SW480 (cell line): ENCODE results near the gene LGALS9B.
"Not testable (repeated sequence)": the region's sequence is repeated elsewhere in the genome, so short reads cannot be mapped to it uniquely, and the experiment has no call there.

Experiments used
- DNase-seq: peaks from one replicate; pipeline ENCODE4 v3.0.0-alpha.2; 2016; ENCODE audit warnings: low spot score

The LGALS9B gene

GRCh38 chr17:20467447-20467846 lies at the start of gene LGALS9B:
Gene LGALS9B, minus strand, starts transcription at chr17:20467539. Its CDS starts 69 bp downstream, at chr17:20467470.
- DNase-seq: not testable (repeated sequence)

DNA sequence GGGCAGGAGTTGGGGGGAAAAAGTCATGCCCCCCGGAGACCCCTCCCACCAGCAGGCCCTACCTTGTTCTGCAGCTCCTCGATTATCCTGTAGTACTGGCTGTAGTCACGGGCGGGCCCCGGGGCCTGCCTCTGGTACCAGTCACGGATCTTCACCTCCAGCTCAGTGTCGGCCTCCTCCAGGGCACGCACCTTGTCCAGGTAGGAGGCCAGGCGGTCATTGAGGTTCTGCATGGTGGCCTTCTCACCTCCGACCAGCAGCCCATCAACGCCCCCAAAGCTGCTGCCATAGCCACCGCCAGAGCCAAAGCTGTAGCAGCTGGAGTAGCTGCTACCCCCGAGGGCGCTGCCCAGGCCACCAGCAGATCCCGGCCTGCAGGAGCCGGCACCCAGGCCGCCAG lies 49.6 kb upstream of the LGALS9B start:
- DNase-seq: not testable (repeated sequence)

GRCh38 chr17:20515099-20515498 lies 47.8 kb upstream of the LGALS9B start:
- DNase-seq: not testable (repeated sequence)

DNA sequence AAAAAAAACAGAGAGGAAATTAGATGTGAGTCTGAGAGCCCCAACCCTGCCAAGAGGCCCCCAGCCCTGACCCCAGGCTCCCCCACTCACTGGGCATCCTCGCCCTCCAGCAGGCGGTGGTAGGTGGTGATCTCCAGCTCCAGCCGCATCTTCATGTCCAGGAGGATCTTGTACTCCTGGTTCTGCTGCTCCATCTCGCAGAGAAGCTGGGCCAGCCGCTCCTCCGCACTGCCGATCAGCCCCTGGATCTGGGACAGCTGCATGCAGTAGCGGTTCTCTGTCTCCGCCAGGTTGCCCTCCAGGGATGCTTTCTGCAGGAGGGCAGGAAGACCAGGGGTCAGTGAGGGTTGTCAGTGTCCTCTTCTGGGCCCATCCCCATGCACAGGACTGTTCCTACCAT lies 46.2 kb upstream of the LGALS9B start:
- DNase-seq: not testable (repeated sequence)

DNA sequence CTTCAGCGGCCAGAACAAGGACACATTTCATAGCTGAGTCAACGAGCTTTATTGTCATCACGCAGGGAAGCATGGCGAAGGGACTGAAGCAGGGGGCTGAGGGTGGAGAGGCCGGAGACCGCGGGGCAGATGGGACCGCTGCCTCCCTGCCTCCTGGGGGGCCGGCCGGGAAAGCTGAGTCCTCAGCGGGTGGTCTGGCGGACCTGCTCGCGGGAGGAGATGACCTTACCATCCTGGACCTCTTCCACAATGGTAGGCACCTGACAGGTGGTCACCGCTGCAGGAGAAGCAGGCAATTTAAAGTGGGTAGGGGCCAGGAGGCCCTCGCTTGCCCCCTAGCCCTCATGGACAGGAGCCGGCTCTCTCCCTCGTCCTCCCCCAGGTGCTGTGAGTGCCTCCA lies 45.0 kb upstream of the LGALS9B start:
- not testable (repeated sequence) for DNase-seq

DNA sequence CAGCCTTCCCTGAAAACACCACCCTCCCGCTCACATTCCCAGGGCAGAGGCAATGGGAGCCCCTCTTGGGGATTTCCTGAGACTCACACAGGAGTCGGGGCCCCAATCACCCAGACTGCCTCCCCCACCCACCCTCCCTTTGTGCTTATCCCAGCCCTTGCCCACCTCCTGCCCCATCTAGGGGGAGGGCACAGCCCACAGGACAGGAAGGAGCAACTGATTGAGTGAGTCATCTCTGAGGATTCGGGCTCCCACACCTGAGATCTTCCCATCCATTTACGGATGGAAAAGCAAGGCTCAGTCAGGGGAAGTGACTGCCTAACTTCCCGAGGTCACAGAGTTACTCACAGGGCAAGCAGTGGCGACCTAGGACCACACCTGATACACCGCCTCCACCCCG lies 44.4 kb upstream of the LGALS9B start:
- not testable (repeated sequence) for DNase-seq

DNA sequence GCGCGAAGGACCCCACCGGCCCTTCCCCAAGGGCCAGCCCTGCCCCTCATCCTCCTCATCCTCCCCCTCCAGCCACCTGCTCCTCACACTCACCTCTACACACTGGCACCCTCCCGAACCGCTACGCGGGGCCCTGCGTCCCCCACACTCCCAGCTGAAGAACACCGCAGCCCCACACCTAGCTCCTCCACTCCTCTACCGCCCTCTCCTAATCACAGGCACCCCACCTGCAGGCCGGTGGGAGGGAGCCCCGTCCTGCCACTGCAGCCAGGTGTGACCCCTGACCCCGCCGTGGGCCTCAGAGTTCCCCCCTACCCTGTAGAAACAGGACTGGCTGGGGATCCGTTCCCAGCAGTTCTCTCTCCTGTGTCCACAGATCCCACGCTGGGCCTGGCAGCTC lies 38.0 kb upstream of the LGALS9B start:
- DNase-seq: not testable (repeated sequence)

GRCh38 chr17:20504388-20505066 lies 37.2 kb upstream of the LGALS9B start:
- peak; percentile 3 for DNase-seq

GRCh38 chr17:20501896-20502295 lies 34.6 kb upstream of the LGALS9B start:
- not testable (repeated sequence) for DNase-seq

DNA sequence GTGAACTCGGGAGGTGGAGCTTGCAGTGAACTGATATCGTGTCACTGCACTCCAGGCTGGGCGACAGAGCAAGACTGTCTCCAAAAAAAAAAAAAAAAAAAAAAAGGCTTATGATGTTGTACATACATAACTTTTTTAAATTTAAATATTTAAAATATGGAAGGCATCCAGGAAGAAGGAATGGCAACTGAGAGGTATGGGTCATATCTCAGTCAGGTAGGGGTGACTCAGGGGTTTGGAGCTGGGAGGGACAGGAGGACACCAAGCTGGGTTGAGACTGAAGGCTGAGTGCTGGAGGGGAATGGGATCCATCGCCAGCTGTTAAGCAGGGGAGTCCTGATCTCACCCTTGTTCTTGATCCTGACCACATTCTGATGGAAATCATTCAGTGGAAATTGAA lies 33.0 kb upstream of the LGALS9B start:
- not testable (repeated sequence) for DNase-seq

- DNase-seq: not testable (repeated sequence)
These were observed 28.1 kb upstream of the LGALS9B start for GRCh38 chr17:20495420-20495819.

DNA sequence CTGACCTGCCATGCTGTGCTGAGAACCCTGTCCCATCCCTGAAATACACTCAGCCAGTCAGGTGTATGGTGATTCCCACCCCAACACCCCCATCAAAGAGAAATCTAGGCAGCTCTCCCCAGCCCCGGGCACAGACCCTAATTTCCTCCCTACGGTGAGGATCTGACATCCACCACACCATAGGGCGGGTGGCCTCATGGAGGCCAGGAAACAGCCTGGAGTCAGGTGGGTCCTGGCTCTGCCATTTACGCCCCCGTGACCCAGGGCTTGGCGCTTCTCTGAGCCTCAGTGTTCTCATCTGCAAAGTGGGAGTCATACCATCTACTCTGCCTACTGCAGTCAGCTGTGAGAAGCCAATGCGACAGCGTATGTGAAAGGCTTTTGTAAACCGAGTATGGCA lies 27.4 kb upstream of the LGALS9B start:
- DNase-seq: not testable (repeated sequence)

- DNase-seq: not testable (repeated sequence)
These were observed 26.8 kb upstream of the LGALS9B start for GRCh38 chr17:20494147-20494546.

DNA sequence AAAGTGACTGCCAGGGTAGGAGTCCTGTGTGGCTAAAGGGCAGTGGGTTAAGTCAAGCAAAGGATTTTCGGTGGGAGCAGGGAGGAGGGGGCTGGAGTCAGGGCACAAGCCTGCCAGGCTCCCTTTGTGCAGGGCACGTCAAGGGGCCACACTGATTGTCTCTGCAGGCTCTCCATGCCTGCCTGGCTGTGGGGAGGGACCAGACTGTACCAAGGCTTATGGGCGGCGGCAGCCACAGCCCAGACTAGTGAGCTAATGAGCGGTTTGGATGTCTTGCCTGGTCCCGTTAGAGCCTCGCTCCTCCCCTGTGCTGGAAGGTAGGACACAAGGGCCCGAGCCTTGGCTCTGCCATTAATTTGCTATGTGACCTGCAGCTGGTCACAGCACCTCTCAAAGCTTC lies 25.6 kb upstream of the LGALS9B start:
- not testable (repeated sequence) for DNase-seq

GRCh38 chr17:20492099-20492498 lies 24.8 kb upstream of the LGALS9B start:
- not testable (repeated sequence) for DNase-seq

GRCh38 chr17:20484930-20485329 lies 17.6 kb upstream of the LGALS9B start:
- not testable (repeated sequence) for DNase-seq

DNA sequence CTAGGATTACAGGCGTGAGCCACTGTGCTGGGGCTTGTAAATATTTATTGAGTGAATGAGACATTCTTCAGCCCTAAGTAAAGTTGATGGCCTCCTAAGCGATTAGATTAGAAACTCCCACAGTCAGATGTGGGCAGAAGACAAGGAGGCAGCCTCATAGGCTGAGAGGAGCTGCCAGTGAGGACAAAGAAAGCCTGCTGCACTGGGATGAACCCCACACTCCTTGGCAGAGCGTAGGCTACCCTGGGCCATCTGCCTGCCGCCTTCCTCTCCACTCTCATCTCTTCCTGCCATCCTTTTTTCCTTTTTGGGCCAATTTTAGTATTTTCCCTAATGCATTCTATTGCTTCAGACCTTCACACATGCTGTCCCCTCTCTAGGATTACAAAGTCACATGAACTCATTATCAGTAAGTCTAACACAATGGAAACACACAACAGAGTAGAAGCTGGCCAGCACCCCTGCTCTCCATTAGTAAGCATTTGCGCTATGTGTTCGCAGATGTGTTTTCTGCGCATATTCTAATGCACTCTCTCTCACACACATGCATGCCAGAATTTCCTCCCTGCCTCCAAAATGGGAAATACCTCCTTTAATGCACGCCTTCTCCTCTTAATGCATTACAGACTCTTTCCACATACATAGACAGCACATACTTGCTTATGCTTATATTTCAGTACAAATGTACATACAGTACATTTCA lies 12.7 kb upstream of the LGALS9B start:
- DNase-seq: not testable (repeated sequence)

GRCh38 chr17:20477398-20478071 lies 10.2 kb upstream of the LGALS9B start:
- not testable (repeated sequence) for DNase-seq

- DNase-seq: not testable (repeated sequence)
These were observed 7.9 kb upstream of the LGALS9B start for GRCh38 chr17:20475137-20475831.

- not testable (repeated sequence) for DNase-seq
These were observed 6.7 kb upstream of the LGALS9B start for GRCh38 chr17:20474081-20474480.

- DNase-seq: not testable (repeated sequence)
These were observed 2.6 kb upstream of the LGALS9B start for GRCh38 chr17:20469946-20470345.

DNA sequence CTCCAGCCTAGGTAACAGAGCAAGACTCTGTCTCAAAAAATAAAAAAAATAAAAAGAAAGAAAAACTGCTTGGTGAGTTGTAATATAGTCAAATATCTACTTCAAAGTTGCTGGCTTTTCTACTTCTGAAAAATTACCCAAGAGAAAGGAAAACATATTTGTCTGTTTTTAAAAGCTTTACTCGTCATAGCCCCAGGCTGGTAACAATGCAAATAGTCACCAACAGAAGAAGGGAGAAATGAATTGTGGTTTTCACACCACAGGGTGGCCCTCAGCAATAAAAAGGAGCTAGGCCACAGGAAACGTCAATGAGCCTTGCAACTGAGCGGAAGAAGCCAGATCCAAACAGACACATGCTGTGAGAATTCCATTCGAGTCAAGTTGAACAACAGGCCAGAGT lies 1.8 kb upstream of the LGALS9B start:
- not testable (repeated sequence) for DNase-seq
